GM21381 (cell line): ENCODE data around the gene VWA5B1.
"Not testable (repeated sequence)": the region's sequence is repeated elsewhere in the genome, so short reads cannot be mapped to it uniquely, and the experiment has no call there.

ENCODE experiments used
- ATAC-seq: cut with Tn5 transposase; IDR thresholded peaks from one replicate; pipeline ENCODE4 v1.9.1; 2021; ENCODE audit warnings: mild to moderate bottlenecking, moderate library complexity; ENCODE audit not compliant: unreplicated experiment

VWA5B1 gene

DNA sequence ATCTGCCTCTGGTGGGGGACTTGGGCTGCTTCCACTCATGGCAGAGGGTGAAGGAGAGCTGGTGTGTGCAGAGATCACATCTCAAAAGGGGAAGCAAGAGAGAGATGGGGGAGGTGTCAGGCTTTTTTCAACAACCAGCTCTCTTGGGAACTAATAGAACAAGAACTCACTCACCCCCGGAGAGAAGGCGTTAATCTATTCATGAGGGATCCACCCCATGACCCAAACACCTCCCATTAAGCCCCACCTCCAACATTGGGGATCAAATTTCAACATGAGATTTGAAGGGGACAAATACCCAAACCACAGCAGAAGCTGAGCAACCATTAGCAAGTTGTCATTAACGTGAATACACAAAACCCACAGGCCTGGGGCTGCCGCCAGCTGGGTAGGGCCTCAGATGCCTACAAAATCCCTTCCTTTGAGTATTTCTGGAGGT is 12.0 kb upstream of the VWA5B1 start:
- ATAC-seq = no peak

DNA sequence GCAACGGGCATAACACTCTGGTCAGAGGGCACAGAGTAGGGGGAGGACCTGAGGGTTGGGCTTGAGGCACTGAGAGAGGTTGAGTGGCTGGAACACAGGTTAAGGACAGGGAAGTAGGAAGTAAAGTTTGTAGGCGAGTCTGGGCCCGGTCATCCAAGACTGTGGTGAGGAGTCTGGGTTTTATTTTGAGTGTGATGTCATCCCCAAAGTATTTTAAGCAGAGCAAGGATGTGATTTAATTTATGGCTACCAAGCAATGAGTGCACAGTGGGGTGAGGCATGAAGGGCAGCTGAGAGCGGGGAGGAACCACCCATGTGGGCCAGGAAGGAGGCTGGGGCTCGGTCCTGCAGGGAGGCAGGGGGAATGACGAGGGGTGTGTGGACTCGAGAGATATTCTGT is 11.2 kb upstream of the VWA5B1 start:
- ATAC-seq = no peak

GRCh38 chr1:20280341-20280740 is 10.3 kb upstream of the VWA5B1 start:
- ATAC-seq = no peak

DNA sequence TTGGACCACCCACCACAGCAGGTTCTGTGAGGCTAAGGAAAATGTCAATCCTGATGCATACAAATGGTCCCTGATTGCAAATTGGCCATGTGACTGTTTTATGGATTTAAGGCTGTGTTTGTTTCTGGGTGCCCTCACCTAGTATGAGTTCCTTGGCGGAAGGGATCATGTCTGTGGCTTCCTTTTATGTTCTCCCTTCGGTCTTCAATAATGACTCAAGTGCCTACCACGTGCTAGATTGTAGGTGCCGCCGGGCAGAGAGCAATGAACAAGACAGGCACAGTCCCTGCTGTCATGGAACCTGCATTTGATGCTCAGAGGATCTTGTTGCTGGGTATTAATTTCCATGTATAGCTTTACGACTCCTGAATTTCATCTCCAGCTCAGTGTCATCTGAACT is 9.8 kb upstream of the VWA5B1 start:
- no peak for ATAC-seq

DNA sequence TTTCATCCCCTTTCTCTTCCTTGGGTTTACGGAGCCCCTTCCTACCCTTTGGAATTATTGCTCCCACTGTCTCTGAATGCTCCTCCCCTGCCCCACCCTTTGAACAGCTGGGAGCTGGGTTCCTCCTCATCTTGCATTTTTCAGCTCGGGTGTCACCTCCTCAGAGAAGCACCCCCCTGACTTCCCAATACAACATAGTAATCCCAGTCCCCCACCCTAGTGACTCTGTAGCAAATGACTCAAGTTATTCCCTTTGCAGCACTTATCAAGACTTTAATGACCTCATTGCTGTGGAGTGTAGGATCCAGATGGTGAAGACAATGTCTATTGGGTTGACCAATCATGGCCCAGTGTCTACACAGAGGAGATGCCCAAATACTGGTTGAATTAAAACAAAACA is 8.9 kb upstream of the VWA5B1 start:
- ATAC-seq = no peak

DNA sequence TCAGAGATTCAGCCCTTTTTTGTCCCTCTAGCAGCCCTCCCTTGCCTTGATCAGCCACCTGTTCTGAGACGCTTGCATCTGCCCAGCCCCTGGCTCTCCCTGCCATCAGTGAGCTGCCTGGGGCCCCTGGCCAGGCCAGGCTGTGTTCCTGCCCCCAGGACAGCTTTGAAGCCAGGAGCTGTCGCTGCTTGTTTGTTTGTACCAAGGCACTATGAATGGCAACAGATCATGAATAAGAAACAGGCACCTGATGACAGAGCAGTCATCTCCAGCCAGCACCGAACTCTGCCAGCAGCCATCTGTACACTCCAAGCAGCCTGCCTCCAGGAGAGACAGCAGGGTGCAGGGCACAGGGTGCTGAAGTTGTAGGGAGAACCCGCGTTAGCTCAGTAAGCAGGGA is 8.1 kb upstream of the VWA5B1 start:
- no peak for ATAC-seq

- no peak for ATAC-seq
Observed at GRCh38 chr1:20284046-20284445, 6.6 kb upstream of the VWA5B1 start.

- ATAC-seq = no peak
Observed at GRCh38 chr1:20284625-20285024, 6.0 kb upstream of the VWA5B1 start.

GRCh38 chr1:20285510-20285909 is 5.2 kb upstream of the VWA5B1 start:
- ATAC-seq = no peak

- not testable (repeated sequence) for ATAC-seq
Observed at GRCh38 chr1:20287696-20288095, 3.0 kb upstream of the VWA5B1 start.

DNA sequence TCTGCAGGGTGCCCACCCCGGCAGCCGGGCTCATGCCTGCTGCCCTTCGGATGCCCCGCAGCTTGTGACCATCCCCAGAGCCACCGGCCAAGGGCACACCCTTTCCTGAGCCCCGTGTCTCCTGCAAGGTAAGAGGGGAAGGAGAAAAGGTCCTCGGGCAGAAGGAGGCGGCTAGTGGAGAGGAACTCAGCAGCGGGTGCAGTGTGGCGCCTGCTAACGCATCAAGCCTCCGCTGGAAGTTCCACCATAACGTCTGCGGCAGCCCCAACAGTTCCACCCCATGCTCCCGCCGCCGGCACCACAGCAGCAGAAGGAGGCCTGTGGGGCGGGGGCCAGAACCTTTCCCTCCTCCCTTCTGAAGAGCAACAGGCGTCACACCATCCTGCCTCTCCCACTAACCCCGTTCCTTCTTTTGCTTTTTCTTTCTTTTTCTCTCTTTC is 990 bp downstream of the VWA5B1 start:
- ATAC-seq = no peak

DNA sequence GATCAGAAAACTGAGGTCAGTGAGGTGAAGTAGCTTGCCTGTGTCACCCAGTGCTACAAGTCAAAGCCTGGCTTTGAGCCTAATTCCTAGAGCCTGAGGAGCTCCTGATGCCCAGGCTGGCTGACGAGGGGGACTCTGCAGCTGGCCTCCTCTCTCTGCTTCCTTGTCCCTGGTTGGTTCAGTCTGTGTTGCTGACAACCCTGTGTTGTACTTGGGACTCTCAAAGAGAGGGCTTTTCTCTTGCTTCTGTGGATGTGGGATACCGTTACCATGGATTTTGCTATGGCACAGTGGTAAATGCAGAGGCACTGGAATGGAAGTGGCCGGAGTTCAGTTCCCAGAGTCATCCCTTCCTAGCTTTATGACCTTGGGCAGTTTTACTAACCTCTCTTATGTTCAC is 8.0 kb downstream of the VWA5B1 start:
- no peak for ATAC-seq

DNA sequence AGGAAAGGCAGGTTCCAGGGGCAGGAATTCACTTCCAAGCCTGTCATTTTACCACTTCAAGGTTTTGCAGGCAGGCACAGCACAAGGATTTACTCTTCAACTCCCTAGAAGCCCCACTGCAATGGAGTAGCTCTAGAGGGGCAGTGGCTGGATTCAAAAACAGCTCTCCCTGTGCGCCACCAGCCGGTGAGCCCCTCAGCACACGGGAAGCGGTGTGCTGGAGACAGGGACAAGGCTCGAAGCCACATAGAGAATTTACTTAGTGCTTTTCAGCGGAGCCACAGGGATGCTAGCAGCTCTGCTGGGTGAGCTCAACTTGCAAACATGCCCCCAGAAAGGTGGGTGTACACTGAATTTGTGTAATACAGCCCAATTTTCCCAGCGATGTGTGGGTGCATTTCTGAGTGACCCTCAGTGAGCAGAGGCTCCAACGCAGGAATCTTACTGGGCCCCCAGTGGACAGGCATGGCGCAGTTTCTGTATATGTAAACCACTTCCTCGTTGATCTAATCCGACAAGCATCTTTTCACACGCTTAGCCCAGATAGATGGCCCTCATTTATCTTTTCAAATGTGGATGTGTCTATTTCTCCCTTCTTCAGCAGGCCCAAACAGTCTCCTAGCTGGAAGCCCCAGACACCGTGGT is 10.9 kb downstream of the VWA5B1 start:
- no peak for ATAC-seq

DNA sequence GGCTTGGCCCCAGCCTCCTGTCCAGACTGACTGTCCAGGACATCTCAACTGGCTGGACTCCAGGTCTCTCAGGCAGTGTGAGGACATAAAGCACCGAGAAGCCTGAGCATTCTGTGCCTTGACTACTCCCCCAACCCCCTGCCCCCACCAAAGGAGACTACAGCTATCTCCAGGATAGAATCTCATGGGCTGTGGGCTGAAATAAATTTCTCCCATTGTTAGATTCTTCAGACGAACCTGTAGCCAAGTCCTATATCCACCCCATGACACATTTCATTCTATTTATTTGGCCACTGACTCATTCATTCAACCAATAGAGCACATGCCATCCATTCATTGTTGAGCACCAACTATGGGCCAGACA is 11.4 kb downstream of the VWA5B1 start:
- ATAC-seq = no peak

DNA sequence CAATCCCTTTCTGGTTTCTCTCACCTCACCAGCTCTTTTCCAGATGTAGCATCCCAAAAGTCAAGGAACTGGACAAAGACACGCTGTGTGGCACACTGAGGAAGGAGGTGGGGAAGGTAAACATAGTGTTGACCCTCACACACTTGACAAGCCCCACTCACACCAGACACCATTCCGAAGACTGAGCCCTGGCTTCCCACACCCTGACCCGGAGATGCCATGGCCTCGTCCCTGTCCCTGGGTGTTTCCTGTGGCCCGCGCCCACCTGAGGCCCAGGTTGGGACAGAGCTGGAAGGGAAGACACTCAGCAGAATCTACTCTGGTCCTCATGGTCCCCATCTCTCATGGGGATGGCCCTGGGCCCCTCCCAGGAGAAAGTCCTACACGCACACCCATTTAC is 16.4 kb downstream of the VWA5B1 start:
- no peak for ATAC-seq

GRCh38 chr1:20308569-20308968 is 17.9 kb downstream of the VWA5B1 start:
- ATAC-seq = no peak

GRCh38 chr1:20311289-20311688 is 20.6 kb downstream of the VWA5B1 start:
- ATAC-seq = no peak

GRCh38 chr1:20312310-20312709 is 21.6 kb downstream of the VWA5B1 start:
- no peak for ATAC-seq

DNA sequence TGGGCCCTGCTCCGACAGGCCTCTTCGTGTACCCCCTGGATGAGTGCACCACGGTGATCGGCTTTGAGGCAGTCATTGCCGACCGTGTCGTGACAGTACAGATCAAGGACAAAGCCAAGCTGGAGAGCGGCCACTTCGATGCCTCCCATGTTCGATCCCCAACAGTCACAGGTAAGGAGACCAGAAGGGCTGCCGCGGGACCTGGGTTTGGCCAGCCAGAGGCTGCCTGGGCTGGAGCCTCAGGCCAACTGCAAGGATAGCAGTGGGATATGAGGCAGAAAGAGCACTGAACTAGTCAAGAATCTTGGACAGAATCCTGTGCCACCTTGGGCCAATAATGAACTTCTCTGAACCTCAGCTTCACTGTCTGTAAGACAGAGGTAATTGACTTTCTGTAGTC is 22.1 kb downstream of the VWA5B1 start:
- ATAC-seq = no peak

DNA sequence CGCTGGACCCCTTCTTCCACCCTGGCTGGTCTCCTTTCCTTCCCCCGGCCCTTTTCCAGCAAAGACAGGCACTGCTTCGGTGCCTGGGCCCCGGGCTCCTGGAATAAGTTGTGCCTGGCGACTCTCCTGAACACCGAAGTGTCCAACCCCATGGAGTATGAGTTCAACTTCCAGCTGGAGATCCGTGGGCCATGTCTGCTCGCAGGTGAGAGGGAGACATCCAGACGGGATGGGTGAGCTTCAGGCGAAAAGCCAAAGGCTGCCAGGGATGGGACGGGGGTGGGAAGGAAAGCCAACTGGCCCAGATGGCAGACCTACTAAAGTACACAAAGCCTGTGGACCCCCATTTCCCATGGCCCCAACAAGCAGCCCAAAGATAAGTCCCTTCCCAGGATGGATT is 26.8 kb downstream of the VWA5B1 start:
- ATAC-seq = no peak

- no peak for ATAC-seq
Observed at GRCh38 chr1:20318521-20318920, 27.8 kb downstream of the VWA5B1 start.

GRCh38 chr1:20318971-20319370 is 28.3 kb downstream of the VWA5B1 start:
- no peak for ATAC-seq

GRCh38 chr1:20319456-20320220 is 29.0 kb downstream of the VWA5B1 start:
- no peak for ATAC-seq
